Gastrocnemius medialis (tissue), 4 donors: Measurements from ENCODE around the gene KMT5B. TPM values are rescaled to one million over a fixed set of nuclear protein-coding genes. Genes with fewer than 3 reads are reported as not detected.

Experiments
- ATAC-seq, 2 donors: fragments of 150-250 bp; one replicate each; pipeline ENCODE4 v1.9.1; 2016
- DNase-seq, 2 donors: peaks; one replicate each; pipeline ENCODE4 v3.0.0-alpha.2; 2019
- H3K27ac ChIP-seq, 4 donors: fragments of 200-600 bp; sonication (generic); 1 replicate in 1 of 4; 2 replicates in 3 of 4; pipeline ENCODE4 v1.5.1; 2016 to 2018; ENCODE audit warnings: mild to moderate bottlenecking in 2 of 4, moderate library complexity in 1 of 4
- H3K27me3 ChIP-seq, 3 donors: fragments of 200-600 bp; sonication (generic) in 2 of 3; 1 replicate in 1 of 3; 2 replicates in 2 of 3; pipeline versions ENCODE4 v1.5.1 to v1.6.0; 2016 to 2019; ENCODE audit warnings: mild to moderate bottlenecking in 1 of 3, moderate library complexity in 1 of 3
- H3K36me3 ChIP-seq, 2 donors: fragments of 200-600 bp; sonication (generic) in 1 of 2; one replicate each; pipeline ENCODE4 v1.5.1; 2017 to 2018
- H3K4me1 ChIP-seq, 2 donors: fragments of 200-600 bp; sonication (generic) in 1 of 2; one replicate each; pipeline ENCODE4 v1.5.1; 2016 to 2017; ENCODE audit warnings: mild to moderate bottlenecking in 2 of 2
- H3K4me3 ChIP-seq, 4 donors: fragments of 200-600 bp; sonication (generic) in 3 of 4; 1 replicate in 1 of 4; 2 replicates in 3 of 4; pipeline ENCODE4 v1.5.1; 2016 to 2019; ENCODE audit warnings: mild to moderate bottlenecking in 2 of 4
- H3K9me3 ChIP-seq, 3 donors: fragments of 200-600 bp; sonication (generic) in 2 of 3; 1 replicate in 1 of 3; 2 replicates in 2 of 3; pipeline ENCODE4 v1.5.1; 2016 to 2019
- POLR2A ChIP-seq, 2 donors: fragments of 450-650 bp; IDR thresholded peaks; one replicate each; pipeline ENCODE4 v1.6.1; 2017; ENCODE audit warnings: antibody characterized with exemption in 2 of 2, mild to moderate bottlenecking in 2 of 2, moderate library complexity in 2 of 2
- in situ Hi-C, 4 donors: fragments of 200-750 bp; cut with MboI; loops; one replicate each; pipeline versions ENCODE4 v1.15.0 to v1.8.0; 2017; ENCODE audit warnings: low sequenced_read_pairs in 4 of 4
- intact Hi-C: fragments of 100-400 bp; cut with DNase I; formaldehyde crosslinking; loops from one replicate; pipeline ENCODE4 v1.15.1; 2023; ENCODE audit warnings: low total_unique reads
- total RNA-seq, 4 donors: library from RNA; depleted of rRNA; stranded (reverse); fragments of >200 nt; gene quantifications; one replicate each; pipeline versions ENCODE4 v1.1.0 to v1.2.3, GENCODE V29; 2016
- TF ChIP-seq, protein P1 (sequence below), 5 experiments: fragments of 450-650 bp in 3 of 5; fragments of 200-600 bp in 2 of 5; sonication (generic) in 2 of 5; IDR thresholded peaks in 4 of 5; conservative IDR thresholded peaks in 1 of 5; 1 replicate in 4 of 5; 2 replicates in 1 of 5; pipeline ENCODE4 v1.5.1; 2016 to 2019; ENCODE audit warnings: antibody characterized with exemption in 5 of 5, mild to moderate bottlenecking in 3 of 5, moderate library complexity in 3 of 5

Gene KMT5B
- total RNA-seq, 4 donors from 2014 or later, result 17.3 to 21.0 (median 19.2) TPM

DNA sequence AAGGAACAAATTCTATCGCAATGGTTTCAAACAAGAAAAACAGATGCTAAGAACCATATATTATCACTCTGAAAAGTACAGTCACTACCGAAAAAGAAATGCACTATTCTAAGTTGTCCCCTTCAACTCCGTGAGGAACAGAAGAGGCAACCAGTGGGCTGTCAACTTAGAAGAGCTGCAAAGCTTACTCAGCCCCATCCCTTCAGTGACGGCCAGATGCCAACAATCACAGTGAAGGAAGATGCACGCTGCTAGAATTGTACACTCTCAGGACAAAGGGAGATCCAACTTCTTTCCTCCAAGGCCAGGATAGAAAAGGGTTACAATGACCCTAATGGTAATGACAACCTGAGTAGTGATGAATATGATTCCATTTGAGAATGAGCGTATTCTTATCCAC lies 53.4 kb downstream of the KMT5B start:
- H3K4me3 ChIP-seq, result no peak overlapping the region
- TF ChIP-seq POLR2A (IDR thresholded peaks at IDR 0.05), result no peak
- TF ChIP-seq, protein P1, sequence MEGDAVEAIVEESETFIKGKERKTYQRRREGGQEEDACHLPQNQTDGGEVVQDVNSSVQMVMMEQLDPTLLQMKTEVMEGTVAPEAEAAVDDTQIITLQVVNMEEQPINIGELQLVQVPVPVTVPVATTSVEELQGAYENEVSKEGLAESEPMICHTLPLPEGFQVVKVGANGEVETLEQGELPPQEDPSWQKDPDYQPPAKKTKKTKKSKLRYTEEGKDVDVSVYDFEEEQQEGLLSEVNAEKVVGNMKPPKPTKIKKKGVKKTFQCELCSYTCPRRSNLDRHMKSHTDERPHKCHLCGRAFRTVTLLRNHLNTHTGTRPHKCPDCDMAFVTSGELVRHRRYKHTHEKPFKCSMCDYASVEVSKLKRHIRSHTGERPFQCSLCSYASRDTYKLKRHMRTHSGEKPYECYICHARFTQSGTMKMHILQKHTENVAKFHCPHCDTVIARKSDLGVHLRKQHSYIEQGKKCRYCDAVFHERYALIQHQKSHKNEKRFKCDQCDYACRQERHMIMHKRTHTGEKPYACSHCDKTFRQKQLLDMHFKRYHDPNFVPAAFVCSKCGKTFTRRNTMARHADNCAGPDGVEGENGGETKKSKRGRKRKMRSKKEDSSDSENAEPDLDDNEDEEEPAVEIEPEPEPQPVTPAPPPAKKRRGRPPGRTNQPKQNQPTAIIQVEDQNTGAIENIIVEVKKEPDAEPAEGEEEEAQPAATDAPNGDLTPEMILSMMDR (IDR thresholded peaks at IDR 0.05 in 4 of 5, conservative IDR thresholded peaks at IDR 0.05 in 1 of 5), result no peak
- ATAC-seq (no peak), DNase-seq (no peak)
- no peaks in the 10 kb centered on the region for H3K9me3 ChIP-seq
- H3K36me3 ChIP-seq, result peaks cover 0 to 54% of the 10 kb centered on the region in 2 donors
- no peaks in the 10 kb centered on the region for H3K27me3 ChIP-seq
- intact Hi-C loops (no loop called here), in situ Hi-C loops (no loop called here)
- no peaks in the 10 kb centered on the region for H3K4me1 ChIP-seq
- no peak overlapping the region for H3K27ac ChIP-seq

DNA sequence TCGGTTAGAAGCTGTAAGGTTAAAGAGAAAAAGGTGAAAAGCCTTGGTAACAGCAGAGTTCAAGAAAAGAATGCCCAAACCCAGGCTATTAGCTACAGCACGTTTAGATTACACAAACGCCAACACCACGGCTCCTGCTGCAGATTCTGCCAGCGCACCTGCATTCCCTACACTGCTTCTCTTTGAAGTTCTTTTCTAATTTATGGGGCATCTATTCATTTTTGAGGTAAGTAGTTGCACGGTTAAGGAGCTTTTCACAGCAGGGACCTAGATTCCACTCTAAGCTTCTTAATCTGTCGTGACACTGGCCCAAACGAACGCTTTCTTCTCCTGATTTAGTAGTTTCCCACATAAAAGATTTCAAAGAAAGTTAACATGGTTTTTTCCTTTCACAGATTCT lies 53.9 kb downstream of the KMT5B start:
- Histone ChIP-seq H3K27me3 (no peaks in the 10 kb centered on the region), H3K4me1 (no peaks in the 10 kb centered on the region), H3K27ac (no peak overlapping the region), H3K4me3 (no peak overlapping the region), H3K36me3 (peaks cover 0 to 49% of the 10 kb centered on the region in 2 donors), H3K9me3 (no peaks in the 10 kb centered on the region)
- ATAC-seq, result no peak
- TF ChIP-seq, protein P1 (IDR thresholded peaks at IDR 0.05 in 4 of 5, conservative IDR thresholded peaks at IDR 0.05 in 1 of 5), result no peak
- in situ Hi-C loops (no loop called here), intact Hi-C loops (no loop called here)
- no peak for DNase-seq

DNA sequence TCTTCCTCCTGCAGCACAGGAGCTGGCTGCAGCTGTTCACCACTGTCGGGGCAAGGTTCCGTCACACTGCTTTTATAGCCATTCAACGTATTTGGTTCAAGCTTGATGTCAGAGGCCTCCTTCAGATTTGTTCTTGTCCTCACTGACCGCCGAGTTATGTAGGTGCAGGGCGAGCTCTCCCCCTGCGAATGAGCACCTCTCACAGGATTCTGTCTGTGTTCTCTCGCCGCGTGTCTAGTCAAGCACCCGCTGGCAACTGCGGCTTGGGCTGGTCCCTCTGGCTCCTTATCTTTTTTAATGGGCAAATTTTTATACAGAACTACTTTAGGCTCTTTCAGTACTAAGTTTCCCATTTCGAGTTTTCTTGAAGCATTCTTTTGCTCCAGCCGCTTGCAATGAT lies 54.5 kb downstream of the KMT5B start:
- DNase-seq (no peak), ATAC-seq (no peak)
- H3K27me3 ChIP-seq, result no peaks in the 10 kb centered on the region
- no peak overlapping the region for H3K27ac ChIP-seq
- H3K4me3 ChIP-seq, result no peak overlapping the region
- intact Hi-C loops (no loop called here), in situ Hi-C loops (no loop called here)
- no peaks in the 10 kb centered on the region for H3K9me3 ChIP-seq
- no peaks in the 10 kb centered on the region for H3K4me1 ChIP-seq
- H3K36me3 ChIP-seq, result peaks cover 0 to 48% of the 10 kb centered on the region in 2 donors
- TF ChIP-seq POLR2A (IDR thresholded peaks at IDR 0.05), result no peak
- TF ChIP-seq, protein P1 (IDR thresholded peaks at IDR 0.05 in 4 of 5, conservative IDR thresholded peaks at IDR 0.05 in 1 of 5), result no peak

DNA sequence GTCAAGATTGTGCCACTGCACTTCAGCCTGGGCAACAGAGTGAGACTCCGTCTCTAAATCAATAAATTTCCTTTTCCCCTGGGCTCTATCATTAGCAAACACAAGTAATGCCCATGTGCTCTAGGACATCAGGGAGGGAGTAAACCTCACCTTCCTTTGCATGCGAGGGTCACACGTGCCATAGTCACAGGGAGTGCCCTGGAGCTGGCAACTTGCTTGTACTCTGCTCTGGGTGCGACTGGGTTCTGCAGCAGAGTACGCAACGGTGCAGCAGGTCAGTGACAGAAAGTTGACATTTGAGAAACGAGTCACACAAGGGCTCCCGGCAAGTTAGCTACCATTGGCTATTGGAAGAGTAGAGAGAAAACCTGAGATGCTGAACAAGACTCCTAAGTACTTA lies 59.4 kb downstream of the KMT5B start:
- no peak for ATAC-seq

More for the DNA sequence above, 59.4 kb downstream of the KMT5B start:
- Histone ChIP-seq H3K27me3 (no peaks in the 10 kb centered on the region), H3K27ac (no peak overlapping the region), H3K9me3 (no peaks in the 10 kb centered on the region), H3K36me3 (peaks cover 0 to 25% of the 10 kb centered on the region in 2 donors), H3K4me1 (no peaks in the 10 kb centered on the region), H3K4me3 (no peak overlapping the region)
- intact Hi-C loops, result no loop called here
- DNase-seq, result no peak
- TF ChIP-seq, protein P1 (IDR thresholded peaks at IDR 0.05 in 4 of 5, conservative IDR thresholded peaks at IDR 0.05 in 1 of 5), result no peak
- no peak for TF ChIP-seq POLR2A (IDR thresholded peaks at IDR 0.05)
- in situ Hi-C loops, result no loop called here
